Testis (tissue), 3 donors: ENCODE measurements around the gene ZNF239. TPM values are rescaled to one million over a fixed set of nuclear protein-coding genes. Genes with fewer than 3 reads are reported as not detected.

Experiments used
- DNase-seq: peaks from one replicate; pipeline ENCODE4 v3.0.0-alpha.2; 2019
- H3K27ac ChIP-seq, 2 donors: fragments of 200-600 bp; sonication (generic); one replicate each; pipeline ENCODE4 v1.5.1; 2019
- H3K27me3 ChIP-seq: fragments of 200-600 bp; sonication (generic); one replicate; pipeline ENCODE4 v1.5.1; 2019
- H3K36me3 ChIP-seq: fragments of 200-600 bp; sonication (generic); one replicate; pipeline ENCODE4 v1.5.1; 2017; ENCODE audit warnings: low read depth; ENCODE audit errors: missing control alignments
- H3K4me1 ChIP-seq: fragments of 200-600 bp; sonication (generic); one replicate; pipeline ENCODE4 v1.5.1; 2019
- H3K4me3 ChIP-seq, 2 donors: fragments of 200-600 bp; sonication (generic); one replicate each; pipeline ENCODE4 v1.5.1; 2017 to 2019
- H3K9me3 ChIP-seq: fragments of 200-600 bp; sonication (generic); one replicate; pipeline ENCODE4 v1.5.1; 2017
- CTCF ChIP-seq, 3 experiments: fragments of 450-650 bp in 2 of 3; fragments of 200-600 bp in 1 of 3; sonication (generic) in 1 of 3; IDR thresholded peaks; one replicate each; pipeline ENCODE4 v1.5.1; 2016 to 2019; ENCODE audit warnings: antibody characterized with exemption in 3 of 3, mild to moderate bottlenecking in 2 of 3, moderate library complexity in 1 of 3
- POLR2A ChIP-seq: fragments of 450-650 bp; IDR thresholded peaks from one replicate; pipeline ENCODE4 v1.6.1; 2017; ENCODE audit warnings: antibody characterized with exemption, mild to moderate bottlenecking, moderate library complexity
- WGBS, 2 donors: methylation state at CpG; one replicate each; pipeline ENCODE4 v1.1.5; 2018; 5-methylcytosine and 5-hydroxymethylcytosine counted together
- intact Hi-C: fragments of 100-400 bp; cut with DNase I; formaldehyde crosslinking; loops from one replicate; pipeline ENCODE4 v1.15.1; 2023; ENCODE audit warnings: low total_unique reads
- polyA plus RNA-seq: library from polyadenylated mRNA; stranded (reverse); fragments of 350-450 nt; fragmentation: Illumina TruSeq; extraction: RNeasy Lipid Tissue Mini Kit (QIAGEN cat#74804); gene quantifications from one replicate; pipeline ENCODE4 v1.2.3, GENCODE V29; 2014; ENCODE audit warnings: low read depth, low replicate concordance; ENCODE audit not compliant: insufficient read depth
- total RNA-seq, 2 donors: library from RNA; depleted of rRNA; stranded (reverse); fragments of >200 nt; gene quantifications; one replicate each; pipeline ENCODE4 v1.2.3, GENCODE V29; 2016

The ZNF239 gene
- total and polyA plus RNA-seq, 3 donors from 2014 or later: 9.2 to 20.8 (median 10.9) TPM

GRCh38 chr10:43585046-43585445 lies 10.6 kb upstream of the ZNF239 start:
- intact Hi-C loops: no loop called here
- Histone ChIP-seq H3K36me3 (no peaks in the 10 kb centered on the region), H3K9me3 (no peaks in the 10 kb centered on the region), H3K27ac (no peak overlapping the region), H3K27me3 (no peaks in the 10 kb centered on the region), H3K4me3 (no peak overlapping the region), H3K4me1 (no peaks in the 10 kb centered on the region)
- WGBS, 2 donors: 89% methylated on average over 5 of the region's 5 CpGs
- DNase-seq: no peak
- no peak for TF ChIP-seq CTCF (IDR thresholded peaks at IDR 0.05)
- TF ChIP-seq POLR2A: no peak

DNA sequence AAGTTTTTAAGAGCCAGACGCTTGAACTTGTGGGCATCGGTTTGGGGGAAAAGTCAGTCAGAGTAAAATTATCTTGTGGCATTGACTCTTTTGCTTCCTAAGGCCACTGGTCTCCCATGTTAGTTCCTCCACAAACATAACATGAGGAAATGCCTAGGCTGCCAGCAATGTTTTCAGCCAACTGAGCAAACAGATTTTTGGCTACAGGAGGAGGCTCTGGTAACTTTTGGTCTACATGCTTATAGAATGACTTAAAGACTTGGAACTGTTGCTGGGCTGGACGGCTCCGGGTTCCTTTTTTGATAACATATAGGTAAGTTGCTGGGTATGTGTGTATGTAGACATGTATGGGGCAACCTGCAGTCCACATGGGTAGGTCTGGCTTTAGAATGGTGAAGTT lies 9.6 kb upstream of the ZNF239 start:
- Histone ChIP-seq H3K4me1 (no peaks in the 10 kb centered on the region), H3K36me3 (no peaks in the 10 kb centered on the region), H3K4me3 (no peak overlapping the region), H3K27ac (no peak overlapping the region), H3K27me3 (no peaks in the 10 kb centered on the region), H3K9me3 (no peaks in the 10 kb centered on the region)
- no peak for TF ChIP-seq POLR2A
- 75 to 98% methylated on average over 4 of the region's 4 CpGs for WGBS, 2 donors
- DNase-seq: no peak
- intact Hi-C loops: no loop called here

DNA sequence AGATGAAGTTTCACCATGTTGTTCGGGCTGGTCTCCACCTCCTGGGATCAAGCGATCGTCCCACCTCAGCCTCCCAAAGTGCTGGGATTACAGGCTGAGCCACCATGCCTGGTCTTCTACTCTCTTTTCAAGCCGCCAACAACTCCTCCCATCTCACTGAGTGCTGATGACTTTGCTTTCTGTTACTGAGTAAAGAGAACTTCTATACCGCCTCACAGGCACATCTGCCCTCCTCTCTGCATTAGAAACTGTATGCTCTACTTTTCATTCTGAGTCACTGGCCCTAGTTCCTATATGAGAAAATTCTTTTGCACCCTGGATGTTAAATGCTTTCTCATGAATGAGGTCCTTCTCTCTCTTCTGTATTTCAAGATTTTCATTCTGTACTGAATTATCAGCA lies 2.2 kb upstream of the ZNF239 start:
- Histone ChIP-seq H3K27ac (no peak overlapping the region), H3K4me1 (no peaks in the 10 kb centered on the region), H3K27me3 (no peaks in the 10 kb centered on the region), H3K9me3 (no peaks in the 10 kb centered on the region), H3K4me3 (no peak overlapping the region), H3K36me3 (no peaks in the 10 kb centered on the region)
- 73 to 83% methylated on average over 4 to 5 of the region's 5 CpGs for WGBS, 2 donors
- DNase-seq: no peak
- intact Hi-C loops: no loop called here
- no peak for TF ChIP-seq POLR2A
- no peak for TF ChIP-seq CTCF (IDR thresholded peaks at IDR 0.05)

- Histone ChIP-seq H3K36me3 (no peaks in the 10 kb centered on the region), H3K9me3 (no peaks in the 10 kb centered on the region), H3K4me3 (no peak overlapping the region), H3K4me1 (no peaks in the 10 kb centered on the region), H3K27ac (no peak overlapping the region), H3K27me3 (no peaks in the 10 kb centered on the region)
- no peak for DNase-seq
- intact Hi-C loops: no loop called here
- TF ChIP-seq POLR2A: no peak
- TF ChIP-seq CTCF (IDR thresholded peaks at IDR 0.05): no peak
- 69 to 77% methylated on average over 5 of the region's 5 CpGs for WGBS, 2 donors
Measured at GRCh38 chr10:43576062-43576461, 1.6 kb upstream of the ZNF239 start.

DNA sequence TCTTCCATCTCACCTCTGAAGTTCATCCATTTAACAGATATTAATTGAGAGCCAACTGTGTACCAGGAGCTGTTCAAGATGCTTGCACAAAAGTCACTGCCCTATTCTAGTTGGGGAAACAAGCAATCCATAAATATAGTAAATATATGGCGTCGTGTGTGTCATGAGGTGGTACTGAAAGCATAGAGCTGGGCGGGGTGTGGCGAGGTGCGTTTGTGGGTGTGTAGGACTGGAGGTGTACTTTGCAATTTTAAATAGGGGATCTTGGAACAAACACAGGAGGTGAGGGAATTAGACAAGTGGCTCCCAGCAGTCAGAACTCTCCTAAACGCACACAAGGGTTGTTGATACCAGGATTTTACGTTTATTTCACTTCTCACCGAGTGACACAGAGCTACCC lies 490 bp upstream of the ZNF239 start:
- H3K27me3 ChIP-seq: no peaks in the 10 kb centered on the region
- H3K27ac ChIP-seq: no peak overlapping the region
- no peak for DNase-seq
- intact Hi-C loops: no loop called here
- no peak for TF ChIP-seq CTCF (IDR thresholded peaks at IDR 0.05)
- no peak for TF ChIP-seq POLR2A
- no peaks in the 10 kb centered on the region for H3K4me1 ChIP-seq
- 67 to 73% methylated on average over 8 of the region's 8 CpGs for WGBS, 2 donors
- H3K36me3 ChIP-seq: no peaks in the 10 kb centered on the region
- no peaks in the 10 kb centered on the region for H3K9me3 ChIP-seq
- H3K4me3 ChIP-seq: peak overlapping the region; percentile 65 to 74
